HG02870 (cell line): ENCODE results near the gene XPR1.

ENCODE experiments used
- ATAC-seq: cut with Tn5 transposase; IDR thresholded peaks from one replicate; pipeline ENCODE4 v1.9.1; 2021; ENCODE audit warnings: mild to moderate bottlenecking, moderate library complexity; ENCODE audit not compliant: unreplicated experiment

The XPR1 gene

GRCh38 chr1:180615493-180616290 is 16.1 kb upstream of the XPR1 start:
- ATAC-seq = no peak

DNA sequence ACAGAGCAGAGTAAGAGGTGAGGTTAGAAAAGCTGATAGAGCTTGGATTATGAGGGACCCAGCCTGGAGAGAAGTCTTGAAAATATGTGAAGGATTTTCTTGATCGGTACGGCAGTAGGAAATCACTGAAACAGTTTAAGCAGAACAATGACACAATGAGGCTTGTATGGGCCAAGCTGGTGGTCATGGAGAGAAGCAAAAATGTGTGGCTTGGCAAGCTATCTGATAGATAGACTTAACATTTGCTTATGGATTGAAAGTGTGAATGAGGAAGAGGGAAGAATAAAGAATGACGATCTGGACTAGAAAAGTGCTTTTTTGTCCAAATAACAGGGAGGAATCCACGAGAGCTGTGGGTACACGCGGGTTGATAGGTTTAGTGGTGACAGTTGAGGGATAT is 15.4 kb upstream of the XPR1 start:
- no peak for ATAC-seq

- ATAC-seq = no peak
These were observed 13.9 kb upstream of the XPR1 start for GRCh38 chr1:180617774-180618395.

DNA sequence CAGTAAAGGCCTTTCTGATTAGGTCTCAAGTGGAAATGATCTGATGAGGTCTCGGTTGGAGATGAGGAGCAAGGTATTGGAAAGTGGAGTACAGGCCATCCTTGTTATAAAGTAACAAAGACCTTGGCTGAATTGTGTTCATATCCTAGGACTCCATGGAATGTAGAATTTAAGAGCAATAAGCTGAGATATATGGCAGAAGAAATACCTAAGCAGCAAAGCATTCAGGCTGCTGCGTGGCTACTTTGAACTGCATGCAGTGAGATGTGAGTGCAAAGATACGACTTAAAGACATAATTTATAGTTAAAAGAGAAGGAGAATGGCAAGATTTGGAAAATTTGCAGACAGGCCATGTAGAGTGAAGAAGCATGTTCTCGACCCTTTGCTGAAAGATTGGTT is 11.2 kb upstream of the XPR1 start:
- no peak for ATAC-seq

- ATAC-seq = no peak
These were observed 8.9 kb upstream of the XPR1 start for GRCh38 chr1:180622658-180623508.

GRCh38 chr1:180623579-180624347 is 8.1 kb upstream of the XPR1 start:
- no peak for ATAC-seq

GRCh38 chr1:180626711-180627110 is 5.1 kb upstream of the XPR1 start:
- no peak for ATAC-seq

DNA sequence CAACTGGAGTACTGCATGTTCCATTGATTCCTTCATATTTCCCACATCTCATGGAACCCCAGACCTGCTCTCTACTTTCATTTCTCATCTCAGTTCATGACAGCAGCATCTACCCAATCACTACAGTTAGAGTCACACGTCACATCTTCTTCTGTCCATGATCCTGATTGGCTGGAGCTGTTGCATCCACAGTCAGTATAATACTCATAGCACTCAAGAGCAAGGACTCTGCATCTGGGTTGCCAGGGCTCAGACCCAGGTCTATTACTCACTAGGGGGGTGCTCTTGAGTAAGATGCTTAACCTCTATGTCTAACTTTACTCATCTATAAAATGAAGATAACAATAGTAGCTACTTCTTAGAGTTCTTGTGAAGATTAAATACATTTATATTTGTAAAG is 4.4 kb upstream of the XPR1 start:
- no peak for ATAC-seq

- no peak for ATAC-seq
These were observed 3.2 kb upstream of the XPR1 start for GRCh38 chr1:180628646-180629045.

GRCh38 chr1:180630408-180631193 is 1.2 kb upstream of the XPR1 start:
- no peak for ATAC-seq

- no peak for ATAC-seq
These were observed 542 bp upstream of the XPR1 start for GRCh38 chr1:180631194-180631765.

DNA sequence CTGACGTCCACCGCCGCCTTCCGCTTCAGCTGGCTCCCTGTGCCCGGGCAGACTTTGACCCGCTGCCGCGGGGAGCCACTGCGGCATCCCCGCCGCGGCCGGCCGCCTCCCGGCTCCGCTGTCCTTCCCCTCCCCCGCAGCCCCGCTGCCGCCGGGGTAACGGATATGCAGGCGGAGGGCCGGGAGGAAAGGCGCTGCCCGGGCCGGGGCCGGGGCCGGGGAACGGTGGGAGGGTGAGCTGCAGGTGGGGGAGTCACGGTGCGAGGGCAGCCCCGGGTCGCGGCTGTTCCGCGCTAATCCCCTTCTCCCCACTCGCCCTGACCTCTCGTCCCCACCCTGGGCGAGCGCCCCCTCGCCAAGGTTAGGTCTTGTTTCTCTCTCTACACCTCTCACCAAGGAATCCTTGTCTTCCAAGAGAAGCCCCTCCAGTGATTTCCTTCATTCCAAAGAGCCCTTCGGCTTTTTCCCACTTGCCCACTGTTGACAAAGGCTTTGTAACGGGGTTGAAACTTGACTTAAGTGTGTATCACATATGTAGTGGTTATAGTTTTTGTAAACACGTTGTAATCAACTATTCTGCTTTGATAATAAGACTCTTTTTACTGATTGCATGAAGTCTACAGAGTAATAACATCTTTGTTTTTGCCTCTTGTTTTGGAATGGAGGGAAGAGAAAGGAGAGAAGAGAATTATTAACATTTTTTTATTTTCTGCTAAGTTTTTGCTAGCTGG is 669 bp downstream of the XPR1 start:
- ATAC-seq = peak; percentile 29

DNA sequence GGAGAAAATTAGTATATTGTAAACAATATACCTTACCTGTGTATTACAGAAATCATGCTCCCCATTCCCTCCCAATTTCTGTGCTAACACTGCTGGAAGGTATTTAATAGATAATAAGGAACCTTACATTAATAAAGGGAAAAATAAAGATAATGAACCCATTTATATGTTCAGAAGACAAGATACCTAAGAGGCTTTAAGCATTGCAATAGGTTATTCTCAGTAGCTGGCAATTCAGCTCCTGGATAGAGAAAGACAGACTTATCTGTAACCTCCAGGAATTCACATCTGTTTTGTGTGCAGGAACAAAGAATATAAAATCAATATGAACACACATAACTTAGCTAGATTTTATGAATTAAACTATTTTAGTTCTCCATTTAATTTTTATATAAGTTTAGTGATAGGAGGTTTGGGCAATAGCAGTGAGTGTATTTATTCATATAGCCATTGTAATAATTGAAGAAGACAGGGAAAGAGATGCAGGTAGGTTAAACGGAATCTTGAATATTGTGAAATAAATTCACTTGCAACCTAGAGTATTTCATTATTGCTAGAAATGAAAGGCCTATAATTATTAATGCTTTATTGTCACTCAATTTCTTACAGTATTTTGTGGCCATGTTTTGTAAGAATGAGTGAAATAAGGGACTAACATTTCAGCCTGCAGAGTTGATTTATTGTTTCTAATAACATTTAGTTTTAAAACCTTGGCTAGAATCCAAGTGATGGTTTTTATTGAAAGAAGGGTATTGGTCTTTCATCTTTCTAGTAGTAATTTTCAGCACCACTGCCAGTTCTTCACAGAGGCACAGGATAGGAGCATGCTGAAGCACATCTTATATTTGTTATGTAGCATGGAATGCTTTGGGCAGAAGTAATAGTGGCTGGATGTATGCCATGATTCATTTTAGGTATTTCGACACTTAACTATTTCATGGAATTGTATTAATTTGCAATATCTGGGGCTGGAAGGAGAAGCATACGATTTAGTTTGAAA is 1.5 kb downstream of the XPR1 start:
- ATAC-seq = no peak

GRCh38 chr1:180636138-180636537 is 4.3 kb downstream of the XPR1 start:
- no peak for ATAC-seq

- no peak for ATAC-seq
These were observed 8.0 kb downstream of the XPR1 start for GRCh38 chr1:180639871-180640270.

DNA sequence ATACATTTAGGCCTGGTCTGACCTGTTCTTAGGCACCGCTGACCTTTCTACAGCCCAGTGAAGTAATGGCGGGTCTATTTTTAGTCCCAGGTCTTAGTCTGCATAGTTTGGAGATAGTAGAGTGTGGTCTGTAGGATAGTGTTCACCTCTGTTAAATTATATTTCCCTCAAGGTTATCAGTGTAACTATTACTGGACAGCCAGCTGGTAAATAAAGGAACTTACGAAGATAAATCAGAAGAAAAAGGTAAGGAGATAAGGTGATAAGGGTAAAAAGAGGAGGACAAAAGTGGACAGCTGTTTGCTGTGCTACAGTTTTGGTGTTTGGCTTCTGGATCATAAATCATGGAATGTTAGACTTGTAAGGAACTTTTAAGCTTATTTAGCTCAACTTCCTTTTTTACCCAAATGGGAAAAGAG is 8.7 kb downstream of the XPR1 start:
- no peak for ATAC-seq

DNA sequence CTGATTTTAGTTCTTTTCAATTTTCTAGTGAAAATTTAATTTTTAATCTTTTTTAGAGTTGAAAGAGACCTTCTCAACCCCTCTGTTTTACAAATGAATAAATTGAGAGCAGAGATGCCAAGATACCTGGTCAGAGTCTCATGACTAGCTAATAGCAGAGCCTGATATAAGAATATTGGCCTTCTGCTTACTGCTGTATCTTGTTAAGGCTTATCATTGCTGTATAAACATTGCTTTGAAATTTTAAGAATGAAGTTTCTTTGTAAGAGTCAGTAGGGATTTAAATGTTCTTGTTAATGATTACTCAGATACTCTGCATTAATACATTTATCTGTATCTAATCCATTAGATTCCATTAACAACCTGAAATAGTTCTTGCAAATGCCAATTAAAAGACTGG is 9.8 kb downstream of the XPR1 start:
- ATAC-seq = no peak

DNA sequence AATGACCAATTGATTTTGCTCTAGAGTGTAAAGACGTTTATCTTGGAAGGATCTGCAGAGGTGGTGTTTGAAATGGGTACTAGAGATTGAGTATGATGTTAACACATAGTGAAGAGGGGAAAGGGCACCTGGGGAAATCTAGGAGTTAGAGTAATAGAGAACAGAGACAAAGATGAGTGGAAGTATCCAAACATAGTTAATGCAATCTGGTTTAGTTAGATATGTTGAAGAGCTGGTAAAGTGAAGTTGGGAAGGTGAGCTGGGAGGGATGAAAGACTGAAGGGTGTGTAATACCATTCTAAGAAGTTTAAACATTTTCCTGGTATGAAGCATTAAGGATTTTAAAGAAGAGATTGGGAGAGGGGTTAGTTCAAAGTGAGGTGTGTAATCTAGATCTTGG is 11.0 kb downstream of the XPR1 start:
- ATAC-seq = no peak
